Naive thymus-derived CD4-positive, alpha-beta T cell (primary cell): ENCODE measurements around the gene RABGAP1. TPM values are rescaled to one million over a fixed set of nuclear protein-coding genes. Genes with fewer than 3 reads are reported as not detected.
A peak's percentile ranks its signal among the peaks of the same experiment; 100 is the strongest.

Source experiments
- ATAC-seq: fragments of 150-1000 bp; cut with Tn5 transposase; 2 replicates; pipeline ENCODE4 v1.10.0; 2021; ENCODE audit warnings: mild to moderate bottlenecking, moderate library complexity
- CTCF ChIA-PET: fragments of 350-600 bp; sonication (Branson Sonifier 250); formaldehyde crosslinking; loops from one replicate; lab custom pipeline; 2021; ENCODE audit warnings: antibody characterized with exemption; lab: Charles Lee
- POLR2A ChIA-PET: fragments of 350-600 bp; sonication (Branson Sonifier 250); formaldehyde crosslinking; loops from one replicate; lab custom pipeline; 2021; ENCODE audit warnings: antibody characterized with exemption, inconsistent platforms; lab: Charles Lee
- DNase-seq, 9 donors: peaks; one replicate each; pipeline versions ENCODE4 v3.0.0 to v3.0.0-alpha.2; 2020 to 2022; ENCODE audit warnings: mixed read lengths in 1 of 9
- H3K27ac ChIP-seq: one replicate; pipeline ENCODE4 v1.7.0; 2013; ENCODE audit warnings: mild to moderate bottlenecking, low read depth, low read length, moderate library complexity
- H3K27me3 ChIP-seq, 2 donors: one replicate each; pipeline ENCODE4 v1.7.0; 2013; ENCODE audit warnings: low read length in 2 of 2, mild to moderate bottlenecking in 2 of 2, moderate library complexity in 2 of 2; ENCODE audit not compliant: control insufficient read depth in 2 of 2, insufficient read depth in 2 of 2
- H3K36me3 ChIP-seq, 3 experiments: 1 replicate in 2 of 3; 2 replicates in 1 of 3; pipeline ENCODE4 v1.7.0; 2013; ENCODE audit warnings: low read length in 3 of 3, mild to moderate bottlenecking in 3 of 3, moderate library complexity in 1 of 3; ENCODE audit not compliant: insufficient read depth in 3 of 3, control insufficient read depth in 2 of 3
- H3K4me1 ChIP-seq, 2 donors: one replicate each; pipeline ENCODE4 v1.7.0; 2013; ENCODE audit warnings: low read length in 2 of 2, mild to moderate bottlenecking in 2 of 2, moderate library complexity in 1 of 2; ENCODE audit not compliant: control insufficient read depth in 2 of 2, insufficient read depth in 2 of 2
- H3K4me3 ChIP-seq: 2 replicates; pipeline ENCODE4 v1.7.0; 2013; ENCODE audit warnings: mild to moderate bottlenecking, low read length
- H3K9me3 ChIP-seq, 3 experiments: 1 replicate in 2 of 3; 2 replicates in 1 of 3; pipeline ENCODE4 v1.7.0; 2013; ENCODE audit warnings: low read length in 3 of 3; ENCODE audit not compliant: control insufficient read depth in 2 of 3
- H3K27ac Mint-ChIP-seq, 9 donors: one replicate each; pipeline ENCODE4 v1.8.0; 2020 to 2022; ENCODE audit warnings: mixed read lengths in 9 of 9, mild to moderate bottlenecking in 8 of 9, moderate library complexity in 5 of 9, inconsistent platforms in 2 of 9
- H3K27me3 Mint-ChIP-seq, 5 donors: one replicate each; pipeline ENCODE4 v1.8.0; 2021 to 2022; ENCODE audit warnings: mixed read lengths in 5 of 5, mild to moderate bottlenecking in 1 of 5
- H3K36me3 Mint-ChIP-seq, 5 donors: one replicate each; pipeline ENCODE4 v1.8.0; 2020 to 2022; ENCODE audit warnings: mixed read lengths in 5 of 5, mild to moderate bottlenecking in 3 of 5, inconsistent platforms in 1 of 5
- H3K4me1 Mint-ChIP-seq, 7 donors: one replicate each; pipeline ENCODE4 v1.8.0; 2020 to 2022; ENCODE audit warnings: mixed read lengths in 7 of 7, mild to moderate bottlenecking in 3 of 7, inconsistent platforms in 1 of 7
- H3K4me3 Mint-ChIP-seq, 10 donors: one replicate each; pipeline ENCODE4 v1.8.0; 2020 to 2022; ENCODE audit warnings: mild to moderate bottlenecking in 10 of 10, mixed read lengths in 10 of 10, moderate library complexity in 6 of 10, inconsistent platforms in 2 of 10
- H3K9me3 Mint-ChIP-seq, 11 donors: one replicate each; pipeline ENCODE4 v1.8.0; 2020 to 2022; ENCODE audit warnings: mixed read lengths in 11 of 11, mild to moderate bottlenecking in 4 of 11, inconsistent platforms in 1 of 11, moderate library complexity in 1 of 11
- intact Hi-C, 2 donors: fragments of 100-400 bp; cut with micrococcal nuclease; formaldehyde crosslinking; loops; one replicate each; pipeline ENCODE4 v1.15.1; 2023
- polyA plus RNA-seq, 2 donors: library from polyadenylated mRNA; unstranded; fragments of 300-500 nt; fragmentation: Illumina TruSeq; gene quantifications; one replicate each; pipeline ENCODE4 v1.2.3, GENCODE V29; 2021
- total RNA-seq, 6 experiments: library from RNA in 5 of 6; stranded (reverse) in 5 of 6; gene quantifications; 1 replicate in 5 of 6; 2 replicates in 1 of 6; pipeline ENCODE4 v1.2.3 and lab custom pipeline; 2021 to 2026

The RABGAP1 gene
- total and polyA plus RNA-seq, 7 experiments from 2014 or later = 25.5 to 45.7 (median 34.1) TPM

DNA sequence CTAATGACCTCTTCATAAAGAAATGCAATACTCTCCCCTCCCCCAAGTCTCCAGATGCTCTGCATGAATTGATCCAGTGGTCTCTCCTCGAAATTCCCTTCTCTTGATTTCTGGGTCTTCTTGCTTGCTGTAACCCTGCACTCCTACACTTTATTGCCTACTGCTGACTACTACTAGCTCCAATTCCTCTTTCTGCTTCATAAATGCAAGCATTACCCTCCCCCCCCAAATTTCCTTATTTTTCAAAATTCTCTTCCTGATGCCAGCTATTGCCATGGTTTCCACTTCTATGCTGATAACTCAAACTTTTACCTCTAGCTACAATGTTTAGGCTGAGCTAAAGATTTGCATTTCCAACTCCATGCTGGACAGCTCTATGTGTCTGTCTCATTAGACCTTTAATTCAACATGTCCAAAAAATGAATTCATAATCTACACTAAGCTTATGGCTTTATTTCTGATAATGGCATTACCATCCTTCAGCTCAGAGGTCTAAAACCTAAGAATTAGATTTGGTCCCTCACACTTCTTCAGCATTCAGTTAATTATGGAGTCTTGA, 10.9 kb upstream of the RABGAP1 start:
- no peaks in the 10 kb centered on the region for H3K27me3 ChIP-seq
- ChIA-PET CTCF (interaction anchor here (1.2 kb wide), 1 partner anchor 17 kb away, joined by 5 read pairs; no protein-coding TSS in a partner anchor), POLR2A (interaction anchor here (0.5 to 2.0 kb wide), 5 partner anchors 11 to 317 kb away, joined by 3 to 13 read pairs (median 4); partner anchors contain the start of genes RABGAP1 and ZBTB6)
- no peak overlapping the region for H3K4me3 ChIP-seq
- peaks cover 0 to 7% (median 0%) of the 10 kb centered on the region in 3 experiments for H3K36me3 ChIP-seq
- peaks cover 8 to 11% of the 10 kb centered on the region in 2 donors for H3K4me1 ChIP-seq
- peaks cover 0 to 6% (median 0%) of the 10 kb centered on the region in 5 donors for H3K36me3 Mint-ChIP-seq
- ATAC-seq = no peak
- H3K9me3 ChIP-seq = no peaks in the 10 kb centered on the region
- no peak overlapping the region for H3K27ac Mint-ChIP-seq
- no peak overlapping the region for H3K4me3 Mint-ChIP-seq
- H3K27ac ChIP-seq = peak overlapping the region; percentile 19
- intact Hi-C loops = no loop called here
- no peak for DNase-seq
- no peaks in the 10 kb centered on the region for H3K27me3 Mint-ChIP-seq
- H3K9me3 Mint-ChIP-seq = peaks cover 0 to 1% (median 0%) of the 10 kb centered on the region in 11 donors
- H3K4me1 Mint-ChIP-seq = peaks cover 16 to 28% (median 20%) of the 10 kb centered on the region in 7 donors

- DNase-seq = peak in 3 of 9 donors; percentile 7 to 25 (median 11)
- Histone ChIP-seq H3K27ac (peak overlapping the region; percentile 94), H3K9me3 (no peaks in the 10 kb centered on the region), H3K36me3 (peaks cover 0 to 7% (median 0%) of the 10 kb centered on the region in 3 experiments), H3K4me1 (peaks cover 8 to 11% of the 10 kb centered on the region in 2 donors), H3K27me3 (no peaks in the 10 kb centered on the region), H3K4me3 (peak overlapping the region; percentile 75)
- Mint-ChIP-seq H3K4me1 (peaks cover 18 to 32% (median 25%) of the 10 kb centered on the region in 7 donors), H3K36me3 (peaks cover 0 to 6% (median 0%) of the 10 kb centered on the region in 5 donors), H3K27ac (peak overlapping the region in 1 of 9 donors; percentile 65), H3K4me3 (no peak overlapping the region), H3K9me3 (peaks cover 0 to 1% (median 0%) of the 10 kb centered on the region in 11 donors), H3K27me3 (no peaks in the 10 kb centered on the region)
- intact Hi-C loops = loop anchor here (1.0 kb wide), 3 partner anchors 10 to 25 kb away; partner anchors contain the start of genes RC3H2 (in 2 of the 2) and ZBTB6 (in 2 of the 2)
- POLR2A ChIA-PET = interaction anchor here (1.3 to 3.5 kb wide), 6 partner anchors 10 to 27 kb away, joined by 4 to 29 read pairs (median 19); partner anchors contain the start of genes RABGAP1, RC3H2 and ZBTB6
- no peak for ATAC-seq
- CTCF ChIA-PET = interaction anchor here (1.2 kb wide), 1 partner anchor 18 kb away, joined by 5 read pairs; no protein-coding TSS in a partner anchor
These were observed 10.1 kb upstream of the RABGAP1 start for GRCh38 chr9:122930541-122931225.

- peaks cover 0 to 1% (median 0%) of the 10 kb centered on the region in 11 donors for H3K9me3 Mint-ChIP-seq
- peak; percentile 99 for ATAC-seq
- Histone ChIP-seq H3K27ac (peak within 1 kb of the TSS; percentile 94), H3K9me3 (no peaks in the 10 kb centered on the region), H3K27me3 (no peaks in the 10 kb centered on the region), H3K4me3 (peak within 1 kb of the TSS; percentile 75), H3K4me1 (peaks cover 8 to 11% of the 10 kb centered on the region in 2 donors), H3K36me3 (peaks cover 0 to 11% (median 0%) of the 10 kb centered on the region in 3 experiments)
- peak; percentile 74 to 90 (median 80) for DNase-seq
- ChIA-PET CTCF (interaction anchor here (1.0 kb wide), 1 partner anchor 26 kb away, joined by 3 read pairs; the partner anchor contains the start of gene RC3H2), POLR2A (interaction anchor here (0.7 to 3.5 kb wide), 7 partner anchors 9 to 96 kb away, joined by 3 to 29 read pairs (median 4); partner anchors contain the start of genes RABGAP1, RC3H2 and ZBTB6)
- H3K36me3 Mint-ChIP-seq = peaks cover 0 to 7% (median 3%) of the 10 kb centered on the region in 5 donors
- peaks cover 20 to 39% (median 30%) of the 10 kb centered on the region in 7 donors for H3K4me1 Mint-ChIP-seq
- H3K4me3 Mint-ChIP-seq = peak within 1 kb of the TSS in 1 of 10 donors; percentile 99
- H3K27me3 Mint-ChIP-seq = no peaks in the 10 kb centered on the region
- intact Hi-C loops = loop anchor here (1.0 kb wide), 3 partner anchors 9 to 26 kb away; partner anchors contain the start of genes RC3H2 (in 2 of the 2) and ZBTB6 (in 2 of the 2)
- H3K27ac Mint-ChIP-seq = peak within 1 kb of the TSS in 5 of 9 donors; percentile 86 to 97 (median 97)
These were observed 9.3 kb upstream of the RABGAP1 start, which contains the start of gene ZBTB26 for GRCh38 chr9:122931226-122932121. Gene ZBTB26, minus strand, starts transcription at chr9:122931512. Its CDS starts 11,578 bp downstream, at chr9:122919934.

GRCh38 chr9:122936464-122936863, 4.4 kb upstream of the RABGAP1 start:
- H3K9me3 ChIP-seq = no peaks in the 10 kb centered on the region
- H3K4me3 Mint-ChIP-seq = no peak overlapping the region
- H3K36me3 ChIP-seq = peaks cover 0 to 17% (median 0%) of the 10 kb centered on the region in 3 experiments
- no peaks in the 10 kb centered on the region for H3K27me3 ChIP-seq
- peaks cover 8 to 13% of the 10 kb centered on the region in 2 donors for H3K4me1 ChIP-seq
- H3K36me3 Mint-ChIP-seq = peaks cover 0 to 12% (median 10%) of the 10 kb centered on the region in 5 donors
- peaks cover 0 to 3% (median 0%) of the 10 kb centered on the region in 11 donors for H3K9me3 Mint-ChIP-seq
- peaks cover 21 to 44% (median 39%) of the 10 kb centered on the region in 7 donors for H3K4me1 Mint-ChIP-seq
- intact Hi-C loops = no loop called here
- POLR2A ChIA-PET = interaction anchor here (0.6 to 2.9 kb wide), 3 partner anchors 23 to 369 kb away, joined by 3 to 8 read pairs (median 4); partner anchors contain the start of gene ZBTB6
- H3K4me3 ChIP-seq = no peak overlapping the region
- no peak for DNase-seq
- H3K27ac Mint-ChIP-seq = peak overlapping the region in 2 of 9 donors; percentile 14 to 46
- no peak for ATAC-seq
- no peak overlapping the region for H3K27ac ChIP-seq
- CTCF ChIA-PET = no interaction called here
- no peaks in the 10 kb centered on the region for H3K27me3 Mint-ChIP-seq

DNA sequence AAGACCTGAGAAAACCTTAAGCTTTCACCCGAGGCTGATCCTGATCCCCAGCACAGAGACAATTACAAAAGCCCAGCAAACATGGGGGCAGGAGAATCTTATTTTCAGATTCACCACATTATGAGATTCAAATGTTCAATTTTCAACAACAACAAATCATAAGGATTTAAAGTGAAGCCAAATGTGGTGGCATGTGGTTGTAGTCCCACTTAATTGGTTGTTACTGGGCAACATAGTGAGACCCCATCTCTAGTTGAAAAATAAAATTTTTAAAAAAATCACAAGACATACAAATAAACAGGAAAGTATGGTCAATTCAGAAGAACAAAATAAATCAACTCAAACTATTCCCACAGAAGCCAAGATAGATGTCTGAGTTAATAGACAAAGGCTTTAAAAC, 3.9 kb upstream of the RABGAP1 start:
- ChIA-PET POLR2A (interaction anchor here (0.6 to 2.9 kb wide), 4 partner anchors 24 to 368 kb away, joined by 3 to 8 read pairs (median 4); partner anchors contain the start of gene ZBTB6), CTCF (no interaction called here)
- H3K36me3 Mint-ChIP-seq = peaks cover 0 to 12% (median 10%) of the 10 kb centered on the region in 5 donors
- DNase-seq (no peak), ATAC-seq (no peak)
- H3K9me3 Mint-ChIP-seq = peaks cover 0 to 3% (median 0%) of the 10 kb centered on the region in 11 donors
- peaks cover 25 to 45% (median 40%) of the 10 kb centered on the region in 7 donors for H3K4me1 Mint-ChIP-seq
- H3K4me3 Mint-ChIP-seq = no peak overlapping the region
- H3K4me3 ChIP-seq = no peak overlapping the region
- intact Hi-C loops = no loop called here
- no peak overlapping the region for H3K27ac ChIP-seq
- H3K36me3 ChIP-seq = peaks cover 0 to 13% (median 0%) of the 10 kb centered on the region in 3 experiments
- no peaks in the 10 kb centered on the region for H3K9me3 ChIP-seq
- peaks cover 11 to 17% of the 10 kb centered on the region in 2 donors for H3K4me1 ChIP-seq
- H3K27me3 ChIP-seq = no peaks in the 10 kb centered on the region
- no peak overlapping the region for H3K27ac Mint-ChIP-seq
- H3K27me3 Mint-ChIP-seq = no peaks in the 10 kb centered on the region
